ENCODE measurements around the gene SYN1.

DNA sequence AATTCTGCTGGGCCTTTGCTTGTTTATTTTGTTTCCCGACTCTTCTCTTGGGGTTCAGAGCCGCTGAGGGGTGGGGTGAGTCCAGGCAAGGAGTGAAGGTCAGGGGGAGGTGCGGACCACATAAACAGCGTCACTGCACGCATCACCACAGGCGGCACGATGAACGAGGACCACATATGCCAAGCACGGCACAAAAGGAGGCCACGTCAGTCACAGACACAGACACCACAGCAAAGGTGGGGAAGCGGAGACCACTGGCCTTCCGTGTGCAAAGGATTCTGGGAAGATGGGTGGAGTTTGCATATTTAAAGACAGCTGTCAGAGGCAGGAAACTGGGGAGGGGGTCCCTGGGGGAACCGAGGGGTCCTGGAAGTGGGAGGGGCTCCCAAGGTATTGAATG is 47.8 kb downstream of the SYN1 start:
- TF ChIP-seq, protein P1, sequence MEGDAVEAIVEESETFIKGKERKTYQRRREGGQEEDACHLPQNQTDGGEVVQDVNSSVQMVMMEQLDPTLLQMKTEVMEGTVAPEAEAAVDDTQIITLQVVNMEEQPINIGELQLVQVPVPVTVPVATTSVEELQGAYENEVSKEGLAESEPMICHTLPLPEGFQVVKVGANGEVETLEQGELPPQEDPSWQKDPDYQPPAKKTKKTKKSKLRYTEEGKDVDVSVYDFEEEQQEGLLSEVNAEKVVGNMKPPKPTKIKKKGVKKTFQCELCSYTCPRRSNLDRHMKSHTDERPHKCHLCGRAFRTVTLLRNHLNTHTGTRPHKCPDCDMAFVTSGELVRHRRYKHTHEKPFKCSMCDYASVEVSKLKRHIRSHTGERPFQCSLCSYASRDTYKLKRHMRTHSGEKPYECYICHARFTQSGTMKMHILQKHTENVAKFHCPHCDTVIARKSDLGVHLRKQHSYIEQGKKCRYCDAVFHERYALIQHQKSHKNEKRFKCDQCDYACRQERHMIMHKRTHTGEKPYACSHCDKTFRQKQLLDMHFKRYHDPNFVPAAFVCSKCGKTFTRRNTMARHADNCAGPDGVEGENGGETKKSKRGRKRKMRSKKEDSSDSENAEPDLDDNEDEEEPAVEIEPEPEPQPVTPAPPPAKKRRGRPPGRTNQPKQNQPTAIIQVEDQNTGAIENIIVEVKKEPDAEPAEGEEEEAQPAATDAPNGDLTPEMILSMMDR (IDR thresholded peaks at IDR 0.05) = no peak
- TF ChIP-seq POLR2A (IDR thresholded peaks at IDR 0.05) (no peak), POLR2AphosphoS5 (IDR thresholded peaks at IDR 0.05; ENCODE audit: insufficient read depth in 1 of 2, low read depth in 1 of 2) (no peak)

Data from vagina (tissue), 2 donors.